ENCODE measurements around the gene PRSS50.
A peak's percentile ranks its signal among the peaks of the same experiment; 100 is the strongest.

The PRSS50 gene

GRCh38 chr3:46690798-46691197, 26.9 kb downstream of the PRSS50 start:
- no peak for DNase-seq

GRCh38 chr3:46685446-46685845, 32.2 kb downstream of the PRSS50 start:
- no peak for DNase-seq

- peak in 1 of 2 donors; percentile 16 for DNase-seq
These were observed 32.8 kb downstream of the PRSS50 start for GRCh38 chr3:46684891-46685290.

- DNase-seq: no peak
These were observed 34.7 kb downstream of the PRSS50 start for GRCh38 chr3:46682974-46683373.

- peak; percentile 57 to 69 for DNase-seq
These were observed 35.7 kb downstream of the PRSS50 start for GRCh38 chr3:46681856-46682540.

- DNase-seq: no peak
These were observed 36.3 kb downstream of the PRSS50 start for GRCh38 chr3:46681387-46681786.

GRCh38 chr3:46680298-46680826, 37.3 kb downstream of the PRSS50 start:
- DNase-seq: no peak

- no peak for DNase-seq
These were observed 38.0 kb downstream of the PRSS50 start for GRCh38 chr3:46679681-46680080.

GRCh38 chr3:46678280-46678679, 39.4 kb downstream of the PRSS50 start:
- DNase-seq: no peak

GRCh38 chr3:46677411-46677726, 40.3 kb downstream of the PRSS50 start:
- DNase-seq: peak; percentile 30 to 31

- DNase-seq: no peak
These were observed 40.9 kb downstream of the PRSS50 start for GRCh38 chr3:46676601-46677410.

GRCh38 chr3:46675843-46676567, 41.7 kb downstream of the PRSS50 start:
- DNase-seq: no peak

GRCh38 chr3:46675426-46675825, 42.2 kb downstream of the PRSS50 start:
- no peak for DNase-seq

GRCh38 chr3:46674031-46674845, 43.4 kb downstream of the PRSS50 start:
- no peak for DNase-seq

GRCh38 chr3:46673151-46674030, 44.3 kb downstream of the PRSS50 start:
- no peak for DNase-seq

- DNase-seq: no peak
These were observed 45.3 kb downstream of the PRSS50 start for GRCh38 chr3:46672349-46672695.

GRCh38 chr3:46671541-46672348, 45.9 kb downstream of the PRSS50 start:
- DNase-seq: no peak

GRCh38 chr3:46670891-46671427, 46.7 kb downstream of the PRSS50 start:
- DNase-seq: no peak

- no peak for DNase-seq
These were observed 47.4 kb downstream of the PRSS50 start for GRCh38 chr3:46670000-46670890.
